Activated naive CD4-positive, alpha-beta T cell (primary cell): ENCODE data around the gene USP17L22.
"Not testable (repeated sequence)": the region's sequence is repeated elsewhere in the genome, so short reads cannot be mapped to it uniquely, and the experiment has no call there.

Experiments
- DNase-seq, 4 experiments: peaks; one replicate each; lab custom pipeline; 2025; lab: John Stamatoyannopoulos, UW

USP17L22 gene

GRCh38 chr4:9267319-9267718 is at the start of gene USP17L22:
Gene USP17L22, plus strand, starts transcription at chr4:9267619. Its CDS starts 0 bp downstream, at chr4:9267619.
- not testable (repeated sequence) for DNase-seq

- DNase-seq = not testable (repeated sequence)
Observed at GRCh38 chr4:9219852-9220251, 47.6 kb upstream of the USP17L22 start, which contains the start of gene USP17L12. Gene USP17L12, plus strand, starts transcription at chr4:9220152. Its CDS starts 0 bp downstream, at chr4:9220152.

- not testable (repeated sequence) for DNase-seq
Observed at GRCh38 chr4:9224596-9224995, 42.8 kb upstream of the USP17L22 start, which contains the start of gene USP17L13. Gene USP17L13, plus strand, starts transcription at chr4:9224896. Its CDS starts 0 bp downstream, at chr4:9224896.

- not testable (repeated sequence) for DNase-seq
Observed at GRCh38 chr4:9230249-9230648, 37.2 kb upstream of the USP17L22 start.

GRCh38 chr4:9234085-9234484 is 33.3 kb upstream of the USP17L22 start, which contains the start of gene USP17L15:
Gene USP17L15, plus strand, starts transcription at chr4:9234385. Its CDS starts 0 bp downstream, at chr4:9234385.
- DNase-seq = not testable (repeated sequence)

GRCh38 chr4:9238461-9238860 is 29.0 kb upstream of the USP17L22 start:
- DNase-seq = not testable (repeated sequence)

GRCh38 chr4:9243579-9243978 is 23.8 kb upstream of the USP17L22 start, which contains the start of gene USP17L17:
Gene USP17L17, plus strand, starts transcription at chr4:9243879. Its CDS starts 0 bp downstream, at chr4:9243879.
- DNase-seq = not testable (repeated sequence)

- DNase-seq = not testable (repeated sequence)
Observed at GRCh38 chr4:9247953-9248680, 19.3 kb upstream of the USP17L22 start, which contains the start of gene USP17L18. Gene USP17L18, plus strand, starts transcription at chr4:9248630. Its CDS starts 0 bp downstream, at chr4:9248630.

- not testable (repeated sequence) for DNase-seq
Observed at GRCh38 chr4:9253078-9253477, 14.3 kb upstream of the USP17L22 start, which contains the start of gene USP17L19. Gene USP17L19, plus strand, starts transcription at chr4:9253378. Its CDS starts 0 bp downstream, at chr4:9253378.

- not testable (repeated sequence) for DNase-seq
Observed at GRCh38 chr4:9257824-9258223, 9.6 kb upstream of the USP17L22 start, which contains the start of gene USP17L20. Gene USP17L20, plus strand, starts transcription at chr4:9258124. Its CDS starts 0 bp downstream, at chr4:9258124.

GRCh38 chr4:9262572-9262971 is 4.8 kb upstream of the USP17L22 start, which contains the start of gene USP17L21:
Gene USP17L21, plus strand, starts transcription at chr4:9262872. Its CDS starts 0 bp downstream, at chr4:9262872.
- not testable (repeated sequence) for DNase-seq

GRCh38 chr4:9271719-9272118 is 4.3 kb downstream of the USP17L22 start:
- DNase-seq = not testable (repeated sequence)
